DMS153 treated with DMSO at 0.1 percent for 48 hours (cell line): ENCODE data around the gene PLCB1.

Source experiments
- DNase-seq: peaks from one replicate; lab custom pipeline; 2025; ENCODE audit not compliant: unreplicated experiment; lab: John Stamatoyannopoulos, UW

PLCB1 gene

DNA sequence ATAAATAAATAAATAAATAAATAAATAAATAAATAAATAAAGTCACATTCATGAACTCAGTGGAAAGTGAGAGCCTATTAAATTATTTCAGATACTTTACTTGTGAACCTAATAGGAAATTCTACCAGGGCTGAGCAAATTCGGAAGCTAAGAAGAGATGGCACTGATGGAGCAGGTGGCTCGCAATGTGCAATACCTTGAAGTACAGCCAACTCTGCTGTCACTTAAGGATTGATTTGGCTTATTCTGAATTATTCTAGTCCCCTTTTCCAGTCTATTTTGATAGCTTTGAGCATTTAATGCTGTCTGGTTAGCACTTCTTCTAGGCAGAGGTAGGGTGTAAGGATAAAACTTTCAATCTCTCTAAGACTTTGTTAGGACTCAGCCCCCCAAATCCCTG lies 541.0 kb downstream of the PLCB1 start:
- DNase-seq = no peak

DNA sequence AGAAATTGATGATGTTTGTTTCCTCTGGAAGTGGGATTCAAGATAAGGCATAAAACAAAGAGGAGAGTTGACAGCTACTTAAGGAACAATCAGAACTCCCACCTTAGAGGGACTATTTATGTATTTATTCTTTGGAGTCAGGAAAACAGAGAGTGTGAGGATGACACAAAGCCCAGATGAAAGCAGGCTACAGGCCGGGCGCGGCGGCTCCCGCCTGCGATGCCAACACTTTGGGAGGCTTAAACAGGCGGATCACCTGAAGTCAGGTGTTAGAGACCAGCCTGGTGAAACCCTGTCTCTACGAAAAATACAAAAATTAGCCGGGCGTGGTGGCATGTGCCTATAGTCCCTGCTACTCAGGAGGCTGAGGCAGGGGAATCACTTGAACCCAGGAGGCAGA lies 543.8 kb downstream of the PLCB1 start:
- DNase-seq = no peak

DNA sequence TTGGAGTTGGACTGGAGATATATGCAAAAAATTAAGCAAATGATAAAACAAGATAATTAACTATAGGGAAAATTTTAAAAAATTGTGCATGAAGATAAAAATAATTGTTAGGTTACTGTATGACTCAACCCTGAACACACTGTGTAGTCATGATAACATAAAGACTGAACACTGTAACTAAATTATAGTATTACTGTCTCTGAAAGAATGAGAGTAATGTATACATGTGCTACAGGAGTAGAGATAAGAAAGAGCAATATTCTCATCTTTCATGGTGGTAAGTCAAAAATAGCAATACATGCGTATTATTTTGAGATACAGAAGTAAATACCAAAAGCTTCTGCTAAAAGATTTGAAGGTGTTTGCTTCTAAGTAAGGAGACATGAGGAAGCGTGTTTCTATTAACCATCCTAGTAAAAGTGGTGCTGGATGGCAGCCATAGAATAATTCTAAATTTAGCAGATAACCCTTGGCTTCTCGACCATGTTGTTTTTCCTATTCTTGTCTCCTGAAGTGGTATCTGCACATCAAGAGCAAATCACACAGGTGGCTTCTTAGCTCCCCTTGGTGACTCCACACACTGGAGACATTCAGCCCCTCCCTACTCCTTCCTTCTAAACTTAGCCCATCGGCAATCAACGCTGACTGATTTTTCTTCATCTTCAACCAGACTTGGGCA lies 546.2 kb downstream of the PLCB1 start:
- no peak for DNase-seq

DNA sequence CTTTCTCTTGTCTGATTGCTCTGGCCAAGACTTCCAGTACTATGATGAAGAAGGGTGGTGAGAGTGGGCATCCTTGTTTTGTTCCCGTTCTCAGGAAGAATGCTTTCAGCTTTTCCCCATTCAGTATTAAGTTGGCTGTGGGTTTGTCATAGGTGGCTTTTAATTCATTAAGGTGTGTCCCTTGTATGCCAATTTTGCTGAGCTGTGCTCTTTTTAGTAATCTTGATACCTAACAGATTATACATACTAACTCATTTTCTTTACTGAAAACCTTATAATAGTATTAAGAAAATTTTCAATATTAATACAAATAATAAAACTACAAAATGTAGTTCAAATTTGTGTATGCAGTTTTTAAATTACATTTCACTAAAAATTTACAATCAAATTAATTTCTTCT lies 557.3 kb downstream of the PLCB1 start:
- DNase-seq = no peak

DNA sequence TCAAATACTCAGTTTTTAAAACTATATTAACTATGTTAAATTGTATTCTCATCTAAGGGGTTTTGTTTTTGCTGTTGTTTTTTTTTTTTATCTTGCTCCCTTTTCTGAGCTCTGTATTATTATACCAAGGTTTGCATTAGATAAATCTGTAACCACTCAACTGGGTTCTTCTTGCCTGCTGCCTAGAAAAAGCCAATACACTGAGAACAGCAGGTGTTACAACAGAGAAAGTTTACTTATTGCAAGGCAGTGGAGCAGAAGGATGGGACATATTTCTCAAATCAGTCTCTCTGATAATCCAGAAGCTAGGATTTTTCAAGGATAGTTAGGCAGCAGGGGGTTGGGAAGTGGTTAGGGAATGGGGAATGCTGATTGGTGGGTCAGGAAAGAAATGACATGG lies 558.0 kb downstream of the PLCB1 start:
- DNase-seq = no peak

DNA sequence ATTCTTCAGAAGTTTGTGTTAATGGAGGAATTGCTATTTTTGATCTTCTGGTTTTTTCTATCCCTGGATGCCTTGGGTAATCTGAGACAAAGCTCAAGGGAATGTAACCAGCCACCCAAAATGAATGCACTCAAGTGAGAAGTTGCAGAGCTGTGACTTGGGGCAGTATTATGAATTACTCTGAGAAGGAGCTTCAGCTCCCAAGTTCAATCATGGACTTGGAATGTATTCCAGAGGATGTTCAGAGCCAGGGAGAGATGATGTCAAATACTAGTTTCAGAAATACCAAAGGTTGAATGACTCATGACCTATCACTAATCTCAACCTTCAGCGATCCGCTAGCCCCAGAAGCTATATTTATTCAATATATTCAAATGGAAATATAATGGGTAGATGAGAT lies 561.6 kb downstream of the PLCB1 start:
- no peak for DNase-seq

DNA sequence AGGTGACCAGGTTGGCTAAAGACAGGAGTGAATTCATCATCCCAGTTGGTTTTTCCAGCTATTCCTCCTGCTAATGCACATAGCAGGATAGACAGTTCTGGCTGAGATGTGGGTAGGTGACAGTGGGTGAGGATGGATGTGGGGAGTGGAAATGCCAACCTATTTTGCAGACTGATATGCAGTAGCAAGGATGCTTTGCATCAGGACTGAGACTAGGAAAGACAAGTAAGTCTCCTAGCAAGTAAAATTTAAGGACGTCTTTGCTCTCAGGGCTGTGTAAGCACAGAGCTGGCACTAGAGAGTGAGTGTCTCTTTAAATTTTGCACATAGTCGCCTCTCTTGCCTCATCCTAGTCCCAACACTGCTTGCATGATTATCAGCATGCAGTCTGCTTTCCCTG lies 568.7 kb downstream of the PLCB1 start:
- no peak for DNase-seq

DNA sequence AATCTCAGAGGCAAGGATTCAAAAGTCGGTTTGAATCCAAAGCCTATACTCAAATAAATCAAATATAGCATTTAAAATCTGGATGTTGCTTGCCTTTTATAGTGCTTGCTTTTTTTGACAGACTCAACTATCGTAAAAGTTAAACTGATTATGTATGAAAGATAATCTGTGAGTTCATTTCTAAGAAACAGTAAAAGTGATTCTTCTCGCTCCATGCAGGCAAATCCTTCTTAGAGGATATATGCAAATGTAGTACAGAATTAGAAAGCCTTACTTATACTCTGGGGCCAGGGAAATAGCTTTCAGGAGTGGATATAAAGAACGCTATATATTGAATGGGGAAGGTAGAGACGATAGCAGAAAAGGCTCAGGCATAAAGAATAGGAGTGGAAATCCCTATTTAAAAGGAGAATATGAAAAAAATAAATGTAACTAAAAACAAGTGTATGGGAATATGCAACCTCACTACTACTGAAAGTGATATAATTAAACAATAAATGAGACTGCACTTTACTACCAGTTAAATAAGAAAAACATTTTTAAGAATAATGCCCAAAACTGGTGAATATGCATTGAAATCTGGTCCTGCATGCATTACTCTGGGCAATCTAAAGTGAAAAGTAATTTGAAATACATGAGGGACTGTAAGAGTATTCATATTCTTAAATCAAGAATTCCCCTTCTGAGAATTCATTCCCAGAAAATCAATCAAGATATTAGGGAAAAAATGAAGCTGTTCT lies 575.1 kb downstream of the PLCB1 start:
- no peak for DNase-seq

DNA sequence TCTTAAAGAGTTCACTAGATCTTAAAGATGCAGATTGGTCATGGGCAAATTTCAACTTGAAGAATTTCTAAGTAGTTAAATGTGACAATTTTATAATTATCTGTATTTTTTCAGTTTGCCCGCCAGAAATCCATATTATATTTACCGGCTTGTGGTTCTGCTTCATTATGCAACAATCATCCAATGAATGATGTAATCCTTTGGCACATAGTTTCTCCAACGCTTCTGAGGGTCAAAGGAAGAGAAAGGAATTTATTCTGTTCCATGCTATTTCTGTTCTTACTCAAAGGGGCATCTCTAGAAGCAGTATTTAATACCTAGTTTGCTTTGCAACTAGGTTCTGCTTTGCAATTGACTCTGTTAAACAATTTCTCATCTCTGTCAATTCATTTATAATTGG lies 577.6 kb downstream of the PLCB1 start:
- DNase-seq = no peak

DNA sequence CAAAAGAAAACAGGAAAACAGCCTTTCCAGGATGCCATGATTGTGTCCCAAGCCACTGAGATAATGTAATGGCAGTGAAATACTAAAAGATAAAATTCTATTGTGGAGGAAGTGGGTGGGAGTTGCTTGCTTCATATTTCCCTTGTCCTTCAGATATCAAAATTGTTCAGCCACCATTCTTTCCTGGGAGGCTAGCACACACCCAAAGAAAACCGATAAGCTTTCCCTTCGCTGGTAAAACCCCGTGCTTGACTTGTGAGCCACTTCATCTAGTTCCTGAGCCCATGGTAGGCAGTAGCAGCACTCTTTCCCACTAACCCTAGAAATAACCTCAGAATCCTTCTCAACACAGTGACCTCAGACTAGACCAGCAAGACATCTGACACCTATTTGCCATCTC lies 579.4 kb downstream of the PLCB1 start:
- DNase-seq = no peak

DNA sequence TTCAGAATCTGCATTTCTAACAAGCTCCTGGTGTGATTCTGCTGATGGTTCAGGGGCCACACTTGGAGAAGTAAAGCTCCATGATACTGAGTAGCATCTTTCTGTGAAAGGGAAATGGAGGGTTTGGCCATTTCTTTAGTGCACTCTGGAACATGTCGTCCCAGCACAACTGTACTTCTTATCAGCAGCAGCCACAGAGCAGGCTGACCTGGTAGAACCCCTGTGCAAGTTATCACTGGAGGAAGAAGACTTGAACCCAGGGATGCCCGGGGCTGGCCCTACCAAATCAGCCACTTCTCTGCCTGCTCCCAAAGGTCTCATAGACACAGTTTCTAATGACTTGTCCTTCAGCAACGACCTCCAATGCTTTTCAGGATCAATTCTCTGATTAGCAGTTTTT lies 582.1 kb downstream of the PLCB1 start:
- DNase-seq = no peak

DNA sequence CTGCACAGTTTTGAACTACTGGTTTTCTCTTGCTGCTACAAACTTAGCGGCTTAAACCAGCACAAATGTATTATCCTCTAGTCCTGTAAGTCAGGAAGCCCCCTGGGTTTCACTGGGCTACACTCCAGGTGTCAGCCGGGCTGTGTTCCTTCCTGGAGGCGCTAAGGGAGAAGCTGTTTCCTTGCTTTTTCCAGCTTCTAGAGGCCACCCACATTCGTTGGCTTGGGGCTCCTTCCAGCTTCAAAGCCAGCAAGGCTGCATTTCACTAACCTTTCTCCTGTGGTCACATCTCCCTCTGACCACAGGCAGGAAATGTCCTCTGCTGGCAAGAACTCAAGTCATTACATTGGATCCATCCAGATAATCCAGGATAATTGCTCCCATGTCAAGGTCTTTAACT lies 586.2 kb downstream of the PLCB1 start:
- DNase-seq = no peak

DNA sequence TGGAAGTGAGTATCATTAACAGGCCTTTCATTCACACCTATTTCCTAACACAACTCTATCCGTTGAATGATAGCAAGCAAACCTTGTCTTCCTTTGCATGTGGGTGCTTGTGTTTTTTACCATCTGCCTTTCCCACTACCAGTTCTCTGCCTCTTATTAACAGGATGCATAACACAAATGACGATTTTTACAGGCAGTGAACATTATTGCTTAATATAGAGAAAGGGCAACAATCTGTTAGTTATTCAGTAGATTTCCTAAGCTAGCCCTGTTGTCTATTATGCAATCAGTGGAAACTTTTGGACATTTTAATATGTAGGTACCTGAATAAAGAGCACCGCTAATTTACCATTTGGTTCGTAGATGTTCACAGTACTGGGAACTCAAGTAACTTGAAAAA lies 588.0 kb downstream of the PLCB1 start:
- DNase-seq = no peak

DNA sequence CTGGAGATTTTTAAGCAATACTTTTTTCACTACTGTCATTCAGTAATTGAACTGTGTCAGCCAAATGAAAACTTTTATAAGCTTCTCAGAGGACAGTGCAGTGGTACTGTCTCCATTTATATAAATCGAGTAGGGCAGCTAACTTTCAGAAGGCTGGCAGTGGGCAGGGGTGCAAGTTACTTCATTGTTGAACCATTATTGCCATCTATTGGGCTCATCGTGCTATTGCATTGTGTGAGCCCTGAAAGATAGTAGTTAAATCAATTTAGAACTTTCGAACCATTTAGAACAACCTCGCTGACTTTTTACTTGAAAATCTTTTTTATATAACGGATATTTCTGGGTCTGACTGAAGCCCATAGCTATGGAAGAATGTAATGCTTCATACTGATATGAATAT lies 589.0 kb downstream of the PLCB1 start:
- peak; percentile 29 for DNase-seq

DNA sequence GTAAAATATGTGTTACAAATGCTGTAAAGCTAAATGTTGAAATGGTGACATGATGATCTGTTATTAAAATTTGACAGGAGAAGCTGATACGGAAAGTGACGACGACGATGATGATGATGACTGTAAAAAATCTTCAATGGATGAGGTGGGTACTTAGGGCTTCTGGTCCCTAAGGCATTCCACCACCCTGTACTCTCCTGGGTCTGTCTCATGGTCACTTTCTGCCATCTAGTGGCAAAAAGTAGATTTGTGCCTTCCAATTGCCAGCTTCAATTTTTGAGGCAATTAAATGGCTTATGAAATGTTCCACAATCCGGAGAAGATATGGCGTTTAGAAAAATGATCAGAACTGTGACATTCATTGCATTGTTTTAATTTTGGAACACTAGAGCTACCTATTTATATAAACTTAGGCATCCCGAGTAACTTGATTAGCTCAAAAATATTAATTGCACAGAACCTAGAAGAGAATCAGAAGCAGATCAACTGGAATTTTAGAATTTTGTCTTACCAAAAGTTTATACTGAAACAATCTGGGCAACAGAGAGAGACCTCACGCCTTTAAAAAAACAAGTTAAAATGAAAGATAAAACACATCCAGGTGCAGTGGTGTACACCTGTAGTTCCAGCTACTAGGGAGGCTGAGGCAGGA lies 590.3 kb downstream of the PLCB1 start:
- peak; percentile 42 for DNase-seq

DNA sequence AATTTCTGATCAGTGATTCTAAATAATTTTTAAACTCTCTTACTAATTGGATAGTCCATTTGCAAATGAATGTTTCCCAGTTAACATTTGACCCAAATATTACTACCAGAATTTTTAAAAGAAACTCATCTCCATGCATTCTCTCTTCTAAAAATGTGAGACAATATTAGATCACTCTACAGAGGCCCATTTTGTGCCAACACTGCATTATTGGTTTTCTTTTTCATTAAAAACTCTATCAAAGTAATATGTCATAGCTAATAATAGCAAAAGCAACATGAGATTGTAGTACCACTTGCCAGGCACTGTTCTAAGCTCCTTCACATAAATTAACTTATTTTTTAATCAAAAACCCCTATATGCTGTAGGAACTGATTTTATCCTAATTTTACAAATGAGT lies 591.2 kb downstream of the PLCB1 start:
- DNase-seq = no peak

DNA sequence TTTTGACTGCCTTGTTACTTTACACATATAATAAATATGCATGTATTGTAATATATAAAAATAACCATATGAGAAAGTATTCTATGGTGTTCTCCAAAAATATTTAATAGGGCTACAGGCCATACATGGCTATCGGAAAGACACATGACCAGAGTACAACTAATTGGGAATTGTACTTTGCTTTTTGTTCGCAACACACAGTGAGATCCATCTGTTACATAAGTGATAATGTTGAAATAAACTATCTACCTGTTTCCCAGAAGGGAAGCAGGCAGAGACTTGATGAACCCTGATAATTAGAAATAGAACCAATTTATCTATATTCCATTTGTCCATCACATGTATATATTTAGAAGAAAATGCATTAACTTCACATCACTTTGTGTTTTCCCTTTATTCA lies 592.8 kb downstream of the PLCB1 start:
- no peak for DNase-seq

DNA sequence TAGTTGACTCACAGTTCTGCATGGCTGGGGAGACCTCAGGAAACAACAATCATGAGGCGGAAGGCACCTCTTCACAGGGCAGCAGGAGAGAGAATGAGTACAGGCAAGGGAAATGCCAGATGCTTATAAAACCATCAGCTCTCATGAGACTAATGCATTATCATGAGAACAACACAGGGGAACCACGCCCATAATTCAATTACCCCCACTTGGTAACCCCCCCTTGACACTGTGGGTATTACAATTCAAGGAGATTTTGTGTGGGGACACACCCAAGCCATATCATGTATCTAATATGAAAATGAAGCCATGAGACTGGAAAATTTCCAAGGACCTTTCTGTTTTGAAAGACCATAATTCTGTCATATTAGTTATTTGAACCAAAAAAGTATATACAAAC lies 594.4 kb downstream of the PLCB1 start:
- DNase-seq = no peak

DNA sequence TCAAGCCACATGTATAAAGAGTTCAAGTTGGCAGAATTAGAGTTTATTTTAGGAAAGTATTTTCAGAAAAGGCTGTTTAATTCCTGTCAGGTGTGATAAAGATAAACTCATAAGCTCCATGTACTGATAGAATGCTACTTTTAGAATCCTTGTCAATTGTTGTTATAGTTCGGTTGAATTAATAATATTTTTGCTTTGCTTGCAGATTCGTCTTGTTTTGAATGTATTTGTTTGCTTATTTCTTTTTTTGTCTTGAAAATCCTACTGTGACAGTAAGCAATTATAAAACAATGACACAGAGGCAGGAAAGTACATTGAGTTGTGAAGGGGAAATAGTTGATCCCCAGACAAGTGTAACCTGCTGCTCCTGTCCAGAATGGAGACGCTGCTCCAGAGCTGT lies 602.9 kb downstream of the PLCB1 start:
- DNase-seq = no peak

DNA sequence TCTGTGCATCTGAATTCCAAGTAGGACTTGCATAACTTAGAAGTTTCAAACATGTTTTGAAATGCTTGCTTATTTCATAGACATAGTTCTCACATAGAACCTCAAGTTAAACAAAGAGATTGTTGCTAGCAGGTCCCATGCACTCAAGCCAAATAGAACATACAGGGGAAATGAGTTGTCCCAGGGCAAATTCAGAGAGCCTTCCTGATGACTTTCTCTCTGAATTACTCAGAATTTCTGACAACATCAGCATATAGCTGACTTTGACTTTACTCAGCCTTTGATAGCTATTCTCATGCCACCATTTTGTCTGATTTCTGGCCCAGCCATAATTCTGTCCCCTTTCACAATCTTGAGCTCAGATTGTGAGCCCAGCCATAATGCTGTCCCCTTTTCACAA lies 603.6 kb downstream of the PLCB1 start:
- DNase-seq = no peak

DNA sequence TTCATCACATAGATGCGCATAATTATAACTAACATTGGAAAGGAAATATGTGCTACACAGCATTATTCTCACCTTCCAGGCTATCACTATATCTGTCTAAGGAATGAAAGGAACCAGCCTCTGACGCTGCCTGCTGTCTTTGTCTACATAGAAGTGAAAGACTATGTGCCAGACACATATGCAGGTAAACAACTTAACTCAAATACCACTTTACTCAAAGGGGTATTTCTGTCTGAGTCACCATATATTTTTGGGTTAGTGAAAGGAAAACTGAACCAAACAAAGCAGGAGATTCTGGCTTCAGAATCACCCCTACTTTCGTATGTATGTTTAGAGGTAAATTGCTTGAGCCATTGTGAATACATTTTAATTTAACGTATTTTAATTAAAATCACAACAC lies 608.2 kb downstream of the PLCB1 start:
- DNase-seq = no peak

DNA sequence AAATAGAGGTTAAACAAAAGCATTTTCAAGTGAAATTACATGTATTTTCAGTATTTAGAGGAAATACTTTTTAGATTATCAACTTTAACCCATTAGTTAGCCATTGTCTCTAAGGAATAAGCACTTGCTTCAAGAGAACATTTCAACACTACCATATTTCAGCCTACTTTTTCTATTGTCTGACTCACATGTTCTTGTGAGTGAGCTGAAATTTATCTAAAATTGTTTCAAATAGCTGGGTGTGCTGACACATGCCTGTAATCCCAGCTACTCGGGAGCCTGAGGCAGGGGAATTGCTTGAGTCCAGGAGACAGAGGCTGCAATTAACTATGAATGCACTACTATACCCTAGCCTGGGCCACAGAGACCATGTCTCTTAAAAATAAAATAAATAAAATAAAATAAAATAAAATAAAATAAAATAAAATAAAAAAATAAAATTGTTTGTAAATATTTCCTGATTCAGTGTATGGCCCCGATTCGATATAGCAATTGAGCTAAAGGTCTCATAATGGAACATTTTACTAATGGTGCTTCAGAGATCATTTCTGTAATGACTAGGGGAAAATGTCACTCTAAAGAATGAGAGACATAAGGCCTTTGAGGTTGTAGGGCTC lies 612.3 kb downstream of the PLCB1 start:
- DNase-seq = no peak
